ENCODE data around the gene RSU1.

RSU1 gene

GRCh38 chr10:16769331-16769730 is 47.9 kb downstream of the RSU1 start:
- Histone ChIP-seq H3K9ac (ENCODE audit: low read length) (no peak overlapping the region), H3K4me1 (ENCODE audit: low read length) (peaks cover 8% of the 10 kb centered on the region), H3K9me3 (ENCODE audit: insufficient read depth, low read length) (no peaks in the 10 kb centered on the region), H3K79me2 (ENCODE audit: low read length) (no peaks in the 10 kb centered on the region), H3K27me3 (ENCODE audit: low read depth, low read length) (no peaks in the 10 kb centered on the region), H3K36me3 (replicated peaks; ENCODE audit: low read depth, low read length) (no peaks in the 10 kb centered on the region), H3K4me3 (ENCODE audit: low read length) (no peak overlapping the region), H3K4me2 (ENCODE audit: low read length) (no peak overlapping the region), H4K20me1 (ENCODE audit: insufficient read depth, low read length) (no peaks in the 10 kb centered on the region), H3K27ac (ENCODE audit: low read length) (no peak overlapping the region), H2AFZ (ENCODE audit: low read depth, low read length) (no peak overlapping the region)
- no peak for TF ChIP-seq CTCF (IDR thresholded peaks at IDR 0.05; ENCODE audit: low read depth, low read length)
- TF ChIP-seq EZH2phosphoT487 (IDR thresholded peaks at IDR 0.05; ENCODE audit: low read depth) = no peak

- H3K9me3 ChIP-seq (ENCODE audit: insufficient read depth, low read length) = no peaks in the 10 kb centered on the region
- no peaks in the 10 kb centered on the region for H3K27me3 ChIP-seq (ENCODE audit: low read depth, low read length)
- H4K20me1 ChIP-seq (ENCODE audit: insufficient read depth, low read length) = no peaks in the 10 kb centered on the region
- peaks cover 8% of the 10 kb centered on the region for H3K4me1 ChIP-seq (ENCODE audit: low read length)
- no peaks in the 10 kb centered on the region for H3K36me3 ChIP-seq (replicated peaks; ENCODE audit: low read depth, low read length)
- no peak overlapping the region for H3K4me3 ChIP-seq (ENCODE audit: low read length)
- no peak overlapping the region for H2AFZ ChIP-seq (ENCODE audit: low read depth, low read length)
- no peaks in the 10 kb centered on the region for H3K79me2 ChIP-seq (ENCODE audit: low read length)
- no peak overlapping the region for H3K4me2 ChIP-seq (ENCODE audit: low read length)
- TF ChIP-seq EZH2phosphoT487 (IDR thresholded peaks at IDR 0.05; ENCODE audit: low read depth) = no peak
- no peak for TF ChIP-seq CTCF (IDR thresholded peaks at IDR 0.05; ENCODE audit: low read depth, low read length)
- H3K27ac ChIP-seq (ENCODE audit: low read length) = no peak overlapping the region
- no peak overlapping the region for H3K9ac ChIP-seq (ENCODE audit: low read length)
Measured at GRCh38 chr10:16768702-16769101, 48.5 kb downstream of the RSU1 start.

GRCh38 chr10:16765509-16766375 is 51.5 kb downstream of the RSU1 start:
- TF ChIP-seq EZH2phosphoT487 (IDR thresholded peaks at IDR 0.05; ENCODE audit: low read depth) = no peak
- no peak for TF ChIP-seq CTCF (IDR thresholded peaks at IDR 0.05; ENCODE audit: low read depth, low read length)
- H4K20me1 ChIP-seq (ENCODE audit: insufficient read depth, low read length) = no peaks in the 10 kb centered on the region
- no peak overlapping the region for H3K27ac ChIP-seq (ENCODE audit: low read length)
- no peak overlapping the region for H3K4me3 ChIP-seq (ENCODE audit: low read length)
- H3K27me3 ChIP-seq (ENCODE audit: low read depth, low read length) = no peaks in the 10 kb centered on the region
- no peak overlapping the region for H3K4me2 ChIP-seq (ENCODE audit: low read length)
- H3K4me1 ChIP-seq (ENCODE audit: low read length) = peaks cover 8% of the 10 kb centered on the region
- H3K9me3 ChIP-seq (ENCODE audit: insufficient read depth, low read length) = no peaks in the 10 kb centered on the region
- no peaks in the 10 kb centered on the region for H3K79me2 ChIP-seq (ENCODE audit: low read length)
- H2AFZ ChIP-seq (ENCODE audit: low read depth, low read length) = no peak overlapping the region
- no peaks in the 10 kb centered on the region for H3K36me3 ChIP-seq (replicated peaks; ENCODE audit: low read depth, low read length)
- no peak overlapping the region for H3K9ac ChIP-seq (ENCODE audit: low read length)

- TF ChIP-seq EZH2phosphoT487 (IDR thresholded peaks at IDR 0.05; ENCODE audit: low read depth) (no peak), CTCF (IDR thresholded peaks at IDR 0.05; ENCODE audit: low read depth, low read length) (no peak)
- Histone ChIP-seq H3K4me1 (ENCODE audit: low read length) (peaks cover 8% of the 10 kb centered on the region), H4K20me1 (ENCODE audit: insufficient read depth, low read length) (no peaks in the 10 kb centered on the region), H3K4me2 (ENCODE audit: low read length) (no peak overlapping the region), H3K9me3 (ENCODE audit: insufficient read depth, low read length) (no peaks in the 10 kb centered on the region), H3K79me2 (ENCODE audit: low read length) (no peaks in the 10 kb centered on the region), H3K9ac (ENCODE audit: low read length) (no peak overlapping the region), H2AFZ (ENCODE audit: low read depth, low read length) (no peak overlapping the region), H3K27ac (ENCODE audit: low read length) (no peak overlapping the region), H3K27me3 (ENCODE audit: low read depth, low read length) (no peaks in the 10 kb centered on the region), H3K4me3 (ENCODE audit: low read length) (no peak overlapping the region), H3K36me3 (replicated peaks; ENCODE audit: low read depth, low read length) (no peaks in the 10 kb centered on the region)
Measured at GRCh38 chr10:16761300-16761699, 55.9 kb downstream of the RSU1 start.
